GM19023 (cell line): ENCODE measurements around the gene EIF2B5.
"Not testable (repeated sequence)": the region's sequence is repeated elsewhere in the genome, so short reads cannot be mapped to it uniquely, and the experiment has no call there.

Experiments used
- ATAC-seq: cut with Tn5 transposase; IDR thresholded peaks from one replicate; pipeline ENCODE4 v1.9.1; 2021; ENCODE audit warnings: mild to moderate bottlenecking, moderate library complexity; ENCODE audit not compliant: unreplicated experiment

The EIF2B5 gene

GRCh38 chr3:184135149-184135910 lies at the start of gene EIF2B5:
TSS of gene EIF2B5 (plus strand) at chr3:184135358. CDS start at chr3:184135386, 28 bp downstream.
- ATAC-seq: peak; percentile 88

- no peak for ATAC-seq
Observed at GRCh38 chr3:184085389-184085852, 49.7 kb upstream of the EIF2B5 start.

- no peak for ATAC-seq
Observed at GRCh38 chr3:184092199-184092598, 43.0 kb upstream of the EIF2B5 start.

DNA sequence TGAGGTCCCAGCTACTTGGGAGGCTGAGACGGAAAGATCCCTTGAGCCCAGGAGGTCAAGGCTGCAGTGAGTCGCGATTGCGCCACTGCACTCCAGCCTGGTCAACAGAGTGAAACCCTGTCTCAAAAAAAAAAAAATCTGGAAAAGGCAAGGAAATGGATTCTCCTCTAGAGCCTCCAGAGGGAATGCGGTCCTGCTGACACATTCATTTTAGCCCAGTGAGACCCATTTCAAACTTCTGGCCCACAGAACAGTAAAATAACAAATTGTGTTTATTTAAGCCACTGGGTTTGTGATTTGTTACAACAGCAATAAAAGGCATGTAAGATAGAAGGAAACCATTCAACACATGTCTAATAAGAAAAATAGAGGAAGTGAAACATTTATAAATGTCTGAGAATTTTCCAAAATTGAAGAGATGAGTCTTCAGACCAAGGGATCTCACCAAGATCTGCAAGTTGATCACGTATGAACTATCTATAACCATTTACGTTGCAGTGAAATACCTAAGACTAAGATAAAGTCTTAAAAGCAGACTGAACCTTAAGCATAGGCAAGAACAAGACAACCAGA lies 38.3 kb upstream of the EIF2B5 start, which contains the start of gene HTR3E:
TSS of gene HTR3E (plus strand) at position 254 of the 573 bp plus-strand sequence. CDS start 466 bp downstream, outside the sequence.
- ATAC-seq: no peak

DNA sequence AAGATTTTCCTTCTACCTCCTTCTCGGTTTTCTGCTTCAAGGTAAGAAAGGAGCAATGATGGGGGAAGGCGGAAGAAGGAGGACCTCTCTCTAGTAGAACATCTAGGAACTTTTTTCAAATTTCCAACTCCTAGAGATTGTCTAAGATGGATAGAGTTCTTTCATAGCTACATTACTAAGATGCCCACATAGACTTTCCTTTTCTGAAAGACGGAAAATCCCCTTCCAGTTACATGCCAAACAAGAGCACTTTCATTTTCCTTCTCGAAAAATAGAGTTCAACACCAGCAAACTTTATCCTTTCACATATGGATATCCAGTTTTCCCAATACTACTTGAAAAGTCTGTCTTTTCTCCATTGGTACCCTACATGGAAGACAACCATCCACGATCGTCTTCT lies 37.6 kb upstream of the EIF2B5 start:
- no peak for ATAC-seq

DNA sequence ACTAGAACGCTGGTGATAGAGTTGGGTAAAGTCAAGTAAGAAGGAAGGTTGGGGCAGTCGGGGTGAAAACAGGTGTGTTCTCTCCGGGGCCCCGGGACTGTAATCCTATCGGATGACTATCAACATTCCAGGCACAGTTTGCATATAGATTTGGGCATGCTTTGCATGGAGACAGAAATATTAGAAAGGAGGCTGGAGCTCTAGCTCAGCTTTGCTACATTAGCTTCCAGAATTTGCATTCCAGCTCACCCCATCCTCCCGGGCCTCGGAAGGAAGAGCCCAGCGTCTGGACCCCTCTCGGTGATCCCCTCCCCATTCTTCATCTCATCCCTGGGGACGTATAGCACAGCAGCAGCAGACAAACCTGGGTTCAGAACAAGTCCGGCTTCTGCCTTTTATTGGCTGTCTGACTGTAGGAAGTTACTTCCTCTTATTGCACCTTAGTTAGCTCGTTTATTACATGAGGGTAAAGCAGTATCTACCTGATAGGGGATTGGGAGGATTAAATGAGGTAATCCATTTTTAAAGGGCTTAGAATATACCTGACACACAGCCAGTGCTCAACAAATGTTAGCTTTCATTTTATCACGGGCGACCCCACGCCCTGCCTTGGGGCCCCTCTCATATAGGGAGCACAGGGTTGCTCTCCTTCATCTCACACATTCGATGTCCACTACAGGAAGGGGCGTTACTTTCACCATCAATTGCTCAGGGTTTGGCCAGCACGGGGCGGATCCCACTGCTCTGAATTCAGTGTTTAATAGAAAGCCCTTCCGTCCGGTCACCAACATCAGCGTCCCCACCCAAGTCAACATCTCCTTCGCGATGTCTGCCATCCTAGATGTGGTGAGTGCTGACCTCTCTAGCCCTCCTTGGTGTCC lies 35.1 kb upstream of the EIF2B5 start:
- no peak for ATAC-seq

GRCh38 chr3:184110316-184110725 lies 24.8 kb upstream of the EIF2B5 start:
- no peak for ATAC-seq

GRCh38 chr3:184116017-184116416 lies 19.1 kb upstream of the EIF2B5 start:
- ATAC-seq: no peak

- ATAC-seq: no peak
Observed at GRCh38 chr3:184117636-184118035, 17.5 kb upstream of the EIF2B5 start.

DNA sequence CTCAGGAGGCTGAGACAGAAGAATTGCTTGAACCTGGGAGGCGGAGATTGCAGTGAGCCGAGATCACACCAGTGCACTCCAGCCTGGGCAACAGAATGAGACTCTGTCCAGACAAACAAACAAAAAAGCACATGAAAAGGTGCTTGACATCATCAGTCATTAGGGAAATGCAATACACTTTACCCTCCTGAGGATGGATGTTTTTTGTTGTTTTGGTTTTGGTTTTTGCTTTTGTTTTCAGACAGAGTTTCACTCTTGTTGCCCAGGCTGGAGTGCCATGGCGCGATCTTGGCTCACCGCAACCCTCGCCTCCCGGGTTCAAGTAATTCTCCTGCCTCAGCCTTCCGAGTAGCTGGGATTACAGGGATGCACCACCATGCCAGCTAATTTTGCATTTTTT lies 14.1 kb upstream of the EIF2B5 start:
- ATAC-seq: not testable (repeated sequence)

- no peak for ATAC-seq
Observed at GRCh38 chr3:184126006-184126405, 9.2 kb upstream of the EIF2B5 start.

GRCh38 chr3:184129012-184129411 lies 6.1 kb upstream of the EIF2B5 start:
- no peak for ATAC-seq

GRCh38 chr3:184132945-184133344 lies 2.2 kb upstream of the EIF2B5 start:
- no peak for ATAC-seq

GRCh38 chr3:184133840-184134745 lies 1.1 kb upstream of the EIF2B5 start:
- ATAC-seq: peak; percentile 29

DNA sequence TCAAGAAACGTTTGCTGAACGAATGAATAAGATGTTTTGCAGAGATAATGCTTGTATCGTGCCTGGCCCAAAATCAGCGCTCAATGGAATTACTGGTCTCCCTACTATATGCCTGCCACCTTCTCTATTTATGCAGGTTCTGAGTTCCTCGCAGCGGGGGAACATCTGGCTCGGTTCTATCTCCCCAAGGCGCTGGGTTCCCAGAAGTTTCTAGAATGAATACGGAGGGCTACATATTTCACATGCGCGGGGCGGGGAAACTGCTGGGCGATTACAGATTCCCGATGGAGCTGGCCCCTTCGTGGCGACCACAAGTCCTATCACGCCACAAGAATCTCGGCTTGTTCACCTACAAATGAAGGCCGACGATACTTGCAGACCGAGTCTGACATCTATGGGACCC lies 411 bp upstream of the EIF2B5 start:
- ATAC-seq: peak; percentile 9

GRCh38 chr3:184135911-184136260 lies 728 bp downstream of the EIF2B5 start:
- ATAC-seq: no peak

DNA sequence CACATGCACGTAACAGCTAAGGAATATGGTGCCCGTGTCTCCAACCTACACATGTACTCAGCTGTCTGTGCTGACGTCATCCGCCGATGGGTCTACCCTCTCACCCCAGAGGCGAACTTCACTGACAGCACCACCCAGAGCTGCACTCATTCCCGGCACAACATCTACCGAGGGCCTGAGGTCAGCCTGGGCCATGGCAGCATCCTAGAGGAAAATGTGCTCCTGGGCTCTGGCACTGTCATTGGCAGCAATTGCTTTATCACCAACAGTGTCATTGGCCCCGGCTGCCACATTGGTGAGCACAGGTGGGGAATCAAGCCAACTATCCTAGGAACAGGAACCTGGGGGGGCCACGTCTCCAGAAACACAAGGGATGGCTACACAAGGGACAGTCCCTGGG lies 5.3 kb downstream of the EIF2B5 start:
- ATAC-seq: no peak

DNA sequence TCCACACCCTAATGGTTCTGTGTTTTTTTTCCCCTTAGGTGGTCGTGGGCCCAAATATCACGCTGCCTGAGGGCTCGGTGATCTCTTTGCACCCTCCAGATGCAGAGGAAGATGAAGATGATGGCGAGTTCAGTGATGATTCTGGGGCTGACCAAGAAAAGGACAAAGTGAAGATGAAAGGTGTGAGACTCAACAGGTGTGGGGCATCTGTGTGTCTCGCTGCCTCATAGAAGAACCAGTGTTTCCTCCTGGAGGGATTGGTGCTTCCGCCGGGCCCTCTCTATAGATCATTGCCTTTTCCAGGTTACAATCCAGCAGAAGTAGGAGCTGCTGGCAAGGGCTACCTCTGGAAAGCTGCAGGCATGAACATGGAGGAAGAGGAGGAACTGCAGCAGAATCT lies 7.0 kb downstream of the EIF2B5 start:
- no peak for ATAC-seq

DNA sequence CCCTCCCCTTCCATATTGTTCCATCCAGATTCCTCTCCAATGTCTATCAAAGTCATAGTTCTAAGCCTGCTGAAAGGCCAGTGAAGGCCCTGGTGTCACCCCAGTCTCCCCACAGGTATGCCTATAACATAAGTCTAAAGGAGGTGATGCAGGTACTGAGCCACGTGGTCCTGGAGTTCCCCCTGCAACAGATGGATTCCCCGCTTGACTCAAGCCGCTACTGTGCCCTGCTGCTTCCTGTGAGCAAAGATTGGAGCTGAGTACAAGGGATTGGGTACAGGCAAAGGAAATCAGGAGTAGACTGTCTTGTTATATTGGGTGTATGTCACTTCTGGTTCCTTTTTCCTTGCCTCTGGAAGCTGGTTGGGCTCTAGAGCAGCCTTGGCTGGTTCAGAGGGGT lies 8.2 kb downstream of the EIF2B5 start:
- ATAC-seq: no peak

DNA sequence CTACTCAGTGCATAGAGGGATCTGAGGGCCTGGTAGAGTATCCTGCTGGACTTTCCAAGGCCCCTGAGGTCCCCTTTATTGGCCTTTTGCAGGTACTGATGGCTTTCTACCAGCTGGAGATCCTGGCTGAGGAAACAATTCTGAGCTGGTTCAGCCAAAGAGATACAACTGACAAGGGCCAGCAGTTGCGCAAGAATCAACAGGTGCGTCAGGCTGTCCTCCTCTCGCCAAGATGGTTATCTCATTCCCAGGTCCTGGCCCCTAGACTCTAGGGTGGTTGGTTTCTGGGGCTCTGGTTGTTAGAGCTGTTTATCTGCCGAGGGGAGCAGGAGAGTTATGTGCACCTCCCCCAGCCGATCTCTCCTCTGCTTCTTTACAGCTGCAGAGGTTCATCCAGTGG lies 9.3 kb downstream of the EIF2B5 start:
- no peak for ATAC-seq
